GM19238 (cell line): ENCODE measurements around the gene GSTM3.
"Not testable (repeated sequence)": the region's sequence is repeated elsewhere in the genome, so short reads cannot be mapped to it uniquely, and the experiment has no call there.

Experiments
- DNase-seq: peaks from one replicate; pipeline ENCODE4 v3.0.0; 2011; ENCODE audit warnings: low spot score; ENCODE audit not compliant: insufficient read length

GSTM3 gene

DNA sequence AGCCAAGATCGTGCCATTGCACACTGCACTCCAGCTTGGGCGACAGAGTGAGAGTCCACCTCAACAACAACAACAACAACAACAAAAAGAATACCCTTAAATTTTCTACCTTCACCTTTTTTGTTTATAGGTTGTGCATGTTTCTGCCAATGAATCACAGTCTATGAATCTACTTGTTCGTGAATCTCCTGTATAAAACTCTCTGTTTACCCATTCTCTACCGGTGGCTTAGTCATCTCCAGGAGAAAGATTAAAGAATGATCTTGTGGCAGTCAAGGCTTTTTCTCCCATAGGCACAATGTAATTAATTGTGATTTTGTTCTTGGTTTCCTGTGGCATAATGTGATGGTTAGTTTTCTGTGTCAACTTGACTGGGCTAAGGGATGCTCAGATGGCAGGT, 43.0 kb downstream of the GSTM3 start:
- not testable (repeated sequence) for DNase-seq

DNA sequence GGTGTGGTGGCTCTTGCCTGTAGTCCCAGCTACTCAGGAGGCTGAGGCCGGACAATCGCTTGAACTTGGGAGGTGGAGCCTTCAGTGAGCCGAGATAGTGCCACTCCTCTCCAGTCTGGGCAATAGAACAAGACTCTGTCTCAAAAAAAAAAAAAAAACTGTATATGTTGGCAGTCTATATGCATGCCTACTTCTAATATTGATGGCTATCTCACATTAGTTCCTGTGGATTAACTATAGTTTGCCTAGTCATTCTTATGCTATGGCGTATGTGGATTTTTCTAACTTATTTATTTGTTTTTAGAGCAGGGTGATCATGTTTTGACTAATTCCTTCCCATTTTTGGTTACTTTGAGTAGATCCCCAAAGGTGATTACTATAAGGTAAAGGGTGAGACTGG, 43.8 kb downstream of the GSTM3 start:
- no peak for DNase-seq

DNA sequence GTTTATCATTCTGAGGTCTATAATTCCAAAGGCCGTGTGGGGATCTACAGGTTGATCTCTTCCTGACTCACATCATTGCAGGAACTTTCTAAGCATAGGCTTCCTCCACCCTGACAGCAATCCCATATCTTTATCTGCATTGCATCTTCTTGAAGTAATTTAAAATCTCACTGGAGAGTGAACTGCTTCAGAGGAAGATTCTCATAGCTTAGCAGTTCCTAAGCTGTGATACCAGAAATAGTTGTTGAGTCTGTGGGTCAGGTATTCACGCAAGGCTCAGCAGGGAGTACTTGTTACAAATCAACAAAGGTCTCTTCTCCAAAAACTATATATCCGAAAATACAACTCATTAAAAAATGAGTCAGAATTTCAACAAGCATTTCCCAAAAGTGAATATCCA, 45.7 kb downstream of the GSTM3 start:
- DNase-seq = not testable (repeated sequence)

DNA sequence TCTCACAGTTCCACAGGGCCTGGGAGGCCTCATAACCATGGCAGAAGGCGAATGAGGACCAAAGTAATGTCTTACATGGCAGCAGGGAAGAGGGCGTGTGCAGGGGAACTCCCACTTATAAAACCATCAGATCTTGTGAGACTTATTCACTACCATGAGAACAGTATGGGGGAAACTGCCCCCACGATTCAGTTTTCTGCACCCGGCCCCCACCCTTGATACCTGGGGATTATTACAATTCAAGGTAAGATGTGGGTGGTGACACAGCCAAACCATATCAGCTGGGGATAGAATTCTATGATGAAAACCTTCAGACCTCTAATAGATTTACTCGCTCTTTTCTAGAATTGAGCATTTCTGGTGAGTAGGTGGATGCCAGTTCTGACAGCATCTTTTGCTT, 46.4 kb downstream of the GSTM3 start:
- DNase-seq = not testable (repeated sequence)

DNA sequence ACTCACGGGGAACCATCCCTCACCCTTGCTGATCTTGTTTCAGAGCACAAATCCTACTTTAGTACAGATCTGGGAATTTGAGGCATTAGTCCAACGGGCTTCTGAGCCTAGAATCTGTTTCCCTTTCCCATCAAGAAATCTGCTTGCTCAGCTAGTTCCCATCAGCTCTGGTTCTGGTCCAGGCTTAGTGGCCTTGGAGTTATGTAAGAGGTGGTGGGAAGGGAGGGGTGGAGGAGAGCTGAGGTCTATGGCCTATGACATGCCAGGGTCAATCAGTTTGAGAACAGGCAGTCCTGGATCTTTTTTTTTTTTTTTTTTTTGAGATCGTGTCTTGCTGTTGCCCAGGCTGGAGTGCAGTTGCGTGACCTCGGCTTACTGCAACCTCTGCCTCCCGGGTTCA, 49.1 kb downstream of the GSTM3 start:
- no peak for DNase-seq

DNA sequence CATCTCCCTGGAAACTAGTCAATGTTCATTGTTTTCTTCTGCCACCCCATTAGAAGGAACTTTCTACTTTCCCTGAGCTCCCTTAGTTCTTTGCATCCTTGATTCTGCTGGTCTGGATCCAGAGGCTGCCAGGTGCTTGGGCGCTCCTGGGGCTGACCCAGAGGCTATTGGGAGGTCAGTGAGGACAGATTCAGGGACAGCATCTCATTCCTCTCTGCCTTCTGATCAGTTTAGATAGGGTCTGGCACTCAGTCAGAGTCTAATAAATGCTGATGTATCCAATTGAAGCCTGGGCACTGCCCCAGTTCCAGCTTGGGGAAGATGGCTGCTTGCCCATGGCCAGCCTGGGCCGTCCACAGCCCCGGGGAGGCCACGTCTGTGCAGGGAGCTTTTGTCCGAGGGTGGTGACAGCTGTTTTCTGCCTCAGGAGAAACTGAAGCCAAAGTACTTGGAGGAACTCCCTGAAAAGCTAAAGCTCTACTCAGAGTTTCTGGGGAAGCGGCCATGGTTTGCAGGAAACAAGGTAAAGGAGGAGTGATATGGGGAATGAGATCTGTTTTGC, 50.9 kb downstream of the GSTM3 start:
- DNase-seq = no peak

DNA sequence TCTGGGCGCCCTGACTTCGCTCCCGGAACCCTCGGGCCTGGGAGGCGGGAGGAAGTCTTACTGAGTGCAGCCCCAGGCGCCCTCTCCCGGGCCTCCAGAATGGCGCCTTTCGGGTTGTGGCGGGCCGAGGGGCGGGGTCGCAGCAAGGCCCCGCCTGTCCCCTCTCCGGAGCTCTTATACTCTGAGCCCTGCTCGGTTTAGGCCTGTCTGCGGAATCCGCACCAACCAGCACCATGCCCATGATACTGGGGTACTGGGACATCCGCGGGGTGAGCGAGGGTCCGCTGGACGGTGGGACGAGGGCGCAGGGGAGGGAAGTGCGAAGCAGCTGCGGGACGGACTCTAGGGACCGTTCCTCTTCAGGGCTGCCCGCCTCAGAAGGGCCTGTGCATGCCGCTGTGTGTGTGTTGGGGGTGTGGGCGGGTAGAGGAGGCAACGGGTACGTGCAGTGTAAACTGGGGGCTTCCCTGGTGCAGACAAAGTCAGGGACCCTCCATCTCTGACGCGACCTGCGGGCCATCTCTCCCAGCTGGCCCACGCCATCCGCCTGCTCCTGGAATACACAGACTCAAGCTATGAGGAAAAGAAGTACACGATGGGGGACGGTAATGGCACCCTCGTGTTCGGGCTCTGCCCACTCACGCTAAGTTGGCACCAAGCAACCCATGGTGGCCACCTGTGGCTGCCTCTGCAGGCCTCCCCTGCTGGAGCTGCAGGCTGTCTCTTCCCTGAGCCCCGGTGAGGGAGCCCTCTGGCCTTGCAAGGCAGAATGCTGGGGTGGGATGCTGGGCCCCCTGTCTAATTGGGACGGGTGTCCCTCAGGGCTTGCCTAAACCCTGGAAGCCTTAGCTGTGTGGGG, 53.0 kb downstream of the GSTM3 start, which contains the start of gene GSTM1:
Gene GSTM1 (plus strand): TSS at position 177 of the 859 bp plus-strand sequence. CDS start 57 bp downstream, at position 234.
- DNase-seq = peak; percentile 55

DNA sequence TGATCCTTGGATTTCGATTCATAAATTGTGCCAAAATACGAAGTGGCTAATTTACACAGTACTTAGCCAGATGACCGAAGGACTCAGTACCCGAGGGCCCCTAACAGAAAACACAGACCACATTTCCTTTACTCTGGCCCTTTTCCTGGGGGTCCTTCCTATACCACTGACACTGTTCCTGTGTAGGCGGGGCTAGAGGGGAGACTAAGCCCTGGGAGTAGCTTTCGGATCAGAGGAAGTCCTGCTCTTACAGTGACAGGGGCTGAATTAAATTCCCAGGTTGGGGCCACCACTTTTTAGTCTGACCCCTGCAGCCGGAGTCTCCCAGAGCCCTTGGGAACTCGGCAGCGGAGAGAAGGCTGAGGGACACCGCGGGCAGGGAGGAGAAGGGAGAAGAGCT, 53.7 kb downstream of the GSTM3 start:
- not testable (repeated sequence) for DNase-seq

DNA sequence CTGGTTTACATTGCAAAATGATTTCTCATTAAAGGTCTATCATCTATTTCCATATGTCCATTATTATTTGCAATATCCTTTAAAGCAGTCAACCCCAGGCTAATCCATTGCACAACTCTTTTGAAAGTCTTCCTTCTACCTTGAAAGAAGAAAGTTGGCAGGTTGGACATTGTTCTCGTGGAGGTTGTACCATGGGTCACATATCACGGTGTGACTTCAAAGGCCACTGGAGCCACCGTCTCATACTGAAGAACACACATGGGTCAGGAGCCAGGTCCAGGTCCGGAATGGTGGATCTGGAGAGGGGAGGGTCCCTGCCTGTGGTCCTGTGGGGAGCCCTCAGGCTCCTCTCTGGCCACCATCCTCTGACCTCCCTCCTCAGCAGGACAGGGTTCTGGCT, 54.9 kb downstream of the GSTM3 start:
- DNase-seq = not testable (repeated sequence)

DNA sequence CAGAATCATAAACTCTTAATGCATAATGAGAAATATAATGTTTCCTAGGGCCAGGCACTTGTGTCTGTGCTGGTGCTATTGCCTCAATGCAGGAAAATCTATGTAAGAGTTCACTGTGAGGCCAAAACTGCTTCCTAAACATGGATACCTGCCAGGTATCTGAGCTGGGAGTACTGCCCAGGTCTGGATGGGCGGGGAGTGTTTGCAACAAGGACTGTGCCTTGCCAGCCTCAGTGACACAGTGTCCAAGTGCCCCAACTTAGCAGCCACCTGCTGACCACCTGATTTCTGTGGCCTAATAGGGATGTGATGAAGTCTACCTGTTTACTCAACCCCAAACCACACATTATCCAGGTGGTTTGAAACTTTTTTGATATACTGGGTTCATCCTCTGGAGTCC, 55.4 kb downstream of the GSTM3 start:
- DNase-seq = not testable (repeated sequence)

DNA sequence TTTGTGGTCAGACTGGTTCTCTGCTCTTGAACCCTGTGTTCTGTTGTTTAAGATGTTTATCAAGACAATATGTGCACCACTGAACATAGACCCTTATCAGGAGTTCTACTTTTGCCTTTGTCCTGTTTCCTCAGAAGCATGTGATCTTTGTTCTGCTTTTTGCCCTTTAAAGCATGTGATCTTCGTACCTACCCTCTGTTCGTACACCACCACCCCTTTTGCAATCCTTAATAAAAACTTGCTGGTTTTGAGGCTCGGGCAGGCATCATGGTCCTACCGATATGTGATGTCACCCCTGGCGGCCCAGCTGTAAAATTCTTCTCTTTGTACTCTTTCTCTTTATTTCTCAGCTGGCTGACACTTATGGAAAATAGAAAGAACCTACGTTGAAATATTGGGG, 56.1 kb downstream of the GSTM3 start:
- not testable (repeated sequence) for DNase-seq
